Endothelial cell of umbilical vein (primary cell): ENCODE measurements around the gene HCRT. TPM values are rescaled to one million over a fixed set of nuclear protein-coding genes. Genes with fewer than 3 reads are reported as not detected.

Source experiments
- BruUV-seq: library from RNA; stranded (reverse); fragments of 400-500 nt; replicated peaks from 2 replicates; lab custom pipeline; 2021; lab: Mats Ljungman, UMichigan
- CTCF ChIA-PET: fragments of 300-600, 350-600 bp; sonication (Branson Sonifier 250); formaldehyde crosslinking; loops from one replicate; lab custom pipeline; 2021; ENCODE audit warnings: antibody characterized with exemption, inconsistent platforms; lab: Charles Lee
- POLR2A ChIA-PET: fragments of 300-600, 350-600 bp; sonication (Branson Sonifier 250); formaldehyde crosslinking; loops from one replicate; lab custom pipeline; 2021; ENCODE audit warnings: antibody characterized with exemption, inconsistent platforms; lab: Charles Lee
- DNase-seq: peaks from one replicate; pipeline ENCODE4 v3.0.0-alpha.2; 2011; ENCODE audit warnings: low read depth, low spot score
- FAIRE-seq: peaks from 2 replicates; lab custom pipeline; 2011; peaks lifted over from hg19 to GRCh38; lab: Jason Lieb, UNC
- H2AFZ ChIP-seq: 2 replicates; pipeline ENCODE4 v1.6.0; 2012; ENCODE audit warnings: low read depth, low read length, control low read depth, inconsistent platforms
- H3K27ac ChIP-seq: 2 replicates; pipeline ENCODE4 v1.5.1; 2011; ENCODE audit warnings: low read depth, mild to moderate bottlenecking, control low read depth, low read length, moderate library complexity; ENCODE audit not compliant: insufficient read depth
- H3K27me3 ChIP-seq, 2 experiments: 2 replicates each; pipeline versions ENCODE4 v1.6.0 to v1.6.1; 2011; ENCODE audit warnings: low read length in 2 of 2, mixed read lengths in 1 of 2; ENCODE audit not compliant: control insufficient read depth in 2 of 2, insufficient read depth in 2 of 2
- H3K36me3 ChIP-seq, 2 experiments: 2 replicates in 1 of 2; 3 replicates in 1 of 2; pipeline ENCODE4 v1.5.1; 2011; ENCODE audit warnings: low read length in 2 of 2, mild to moderate bottlenecking in 1 of 2, moderate library complexity in 1 of 2; ENCODE audit not compliant: control insufficient read depth in 2 of 2, insufficient read depth in 2 of 2; ENCODE audit errors: extremely low read depth in 1 of 2
- H3K4me1 ChIP-seq: 3 replicates; pipeline ENCODE4 v1.5.1; 2011; ENCODE audit warnings: mild to moderate bottlenecking, low read length; ENCODE audit not compliant: control insufficient read depth, insufficient read depth; ENCODE audit errors: extremely low read depth
- H3K4me2 ChIP-seq: 2 replicates; pipeline ENCODE4 v1.6.1; 2011; ENCODE audit warnings: low read length, control low read depth, mixed read lengths; ENCODE audit not compliant: insufficient read depth
- H3K4me3 ChIP-seq, 3 experiments: fragments of 200-600 bp in 1 of 3; sonication (generic), shearing (Covaris generic) in 1 of 3; replicated peaks in 1 of 3; 2 replicates each; pipeline ENCODE4 v1.5.1; 2011 to 2016; ENCODE audit warnings: control low read depth in 3 of 3, low read length in 3 of 3, mild to moderate bottlenecking in 2 of 3, inconsistent platforms in 1 of 3, low read depth in 1 of 3, moderate library complexity in 1 of 3; ENCODE audit not compliant: insufficient read depth in 1 of 3
- H3K79me2 ChIP-seq: 2 replicates; pipeline ENCODE4 v1.6.0; 2012; ENCODE audit warnings: low read length, inconsistent platforms; ENCODE audit not compliant: control insufficient read depth, insufficient read depth
- H3K9ac ChIP-seq: replicated peaks from 2 replicates; pipeline ENCODE3; 2011; ENCODE audit warnings: low read length, control low read depth; ENCODE audit not compliant: insufficient read depth; ENCODE audit errors: extremely low read depth
- H3K9me1 ChIP-seq: replicated peaks from 3 replicates; pipeline ENCODE4 v1.6.0; 2011; ENCODE audit warnings: mild to moderate bottlenecking, low read length; ENCODE audit not compliant: control insufficient read depth, insufficient read depth; ENCODE audit errors: extremely low read depth
- H3K9me3 ChIP-seq: replicated peaks from 2 replicates; pipeline ENCODE4 v1.5.1; 2012; ENCODE audit warnings: low read length, inconsistent platforms; ENCODE audit not compliant: control insufficient read depth, insufficient read depth
- H4K20me1 ChIP-seq: replicated peaks from 2 replicates; pipeline ENCODE3; 2011; ENCODE audit warnings: mild to moderate bottlenecking, low read length; ENCODE audit not compliant: control insufficient read depth, insufficient read depth; ENCODE audit errors: extremely low read depth
- CTCF ChIP-seq, 2 donors: IDR thresholded peaks; 1 replicate in 1 of 2; 2 replicates in 1 of 2; pipeline ENCODE4 v1.5.1; 2011; ENCODE audit warnings: low read length in 2 of 2, mild to moderate bottlenecking in 2 of 2, moderate library complexity in 2 of 2, control low read depth in 1 of 2, inconsistent platforms in 1 of 2, low read depth in 1 of 2; ENCODE audit not compliant: insufficient read depth in 1 of 2; ENCODE audit errors: extremely low read depth in 1 of 2
- EZH2 ChIP-seq: IDR thresholded peaks from 2 replicates; pipeline ENCODE4 v1.6.1; 2012; ENCODE audit warnings: borderline replicate concordance, low read depth, mild to moderate bottlenecking, moderate library complexity, low read length, inconsistent platforms; ENCODE audit not compliant: severe bottlenecking
- FOS ChIP-seq: IDR thresholded peaks from 2 replicates; pipeline ENCODE4 v1.6.1; 2011; ENCODE audit warnings: mild to moderate bottlenecking, low read length, moderate library complexity, borderline replicate concordance; ENCODE audit not compliant: insufficient read depth
- GATA2 ChIP-seq: IDR thresholded peaks from 2 replicates; pipeline ENCODE4 v1.7.0; 2011; ENCODE audit warnings: low read depth, mild to moderate bottlenecking, moderate library complexity, mixed read lengths, low read length; ENCODE audit not compliant: insufficient read length, insufficient read depth
- JUN ChIP-seq: IDR thresholded peaks from 2 replicates; pipeline ENCODE4 v1.6.1; 2011; ENCODE audit warnings: borderline replicate concordance, low read depth; ENCODE audit not compliant: insufficient read length, insufficient read depth
- MYC ChIP-seq: IDR thresholded peaks from one replicate; pipeline ENCODE4 v1.6.1; 2011; ENCODE audit warnings: mild to moderate bottlenecking, low read depth, low read length
- POLR2A ChIP-seq: IDR thresholded peaks from 2 replicates; pipeline ENCODE4 v1.6.1; 2012; ENCODE audit warnings: low read depth, mild to moderate bottlenecking, control low read depth, low read length
- POLR2AphosphoS5 ChIP-seq: IDR thresholded peaks from 2 replicates; pipeline ENCODE4 v1.6.1; 2012; ENCODE audit warnings: low read depth, mild to moderate bottlenecking, control low read depth, low read length, moderate library complexity; ENCODE audit not compliant: insufficient read depth
- dilution Hi-C: fragments of 300-500 bp; cut with MboI; formaldehyde crosslinking; loops from one replicate; pipeline ENCODE4 v1.15.0; 2019; ENCODE audit warnings: low sequenced_read_pairs; ENCODE audit not compliant: extremely low pct_ligation_motif_present
- intact Hi-C: fragments of 100-400 bp; cut with micrococcal nuclease; formaldehyde crosslinking; loops from one replicate; pipeline ENCODE4 v1.10.0; 2022
- polyA plus RNA-seq, 4 experiments: library from polyadenylated mRNA; depleted of rRNA in 3 of 4; stranded (reverse) in 3 of 4; unstranded in 1 of 4; fragments of >200 nt; gene quantifications; 2 replicates each; pipeline versions ENCODE4 v1.2.1 to v1.2.3, GENCODE V29; 2011 to 2012; ENCODE audit warnings: missing spikeins in 1 of 4
- total RNA-seq: library from RNA; stranded (reverse); gene quantifications from 2 replicates; pipeline ENCODE4 v1.2.3, GENCODE V29; 2021
- TF ChIP-seq, protein P1 (sequence below): IDR thresholded peaks from 2 replicates; pipeline ENCODE4 v1.6.1; 2011; ENCODE audit not compliant: insufficient read depth, insufficient read length

HCRT gene
- total and polyA plus RNA-seq, 2 donors (not counting 3 experiments of a cell fraction or from before 2014, with no cell fraction given) = not detected

DNA sequence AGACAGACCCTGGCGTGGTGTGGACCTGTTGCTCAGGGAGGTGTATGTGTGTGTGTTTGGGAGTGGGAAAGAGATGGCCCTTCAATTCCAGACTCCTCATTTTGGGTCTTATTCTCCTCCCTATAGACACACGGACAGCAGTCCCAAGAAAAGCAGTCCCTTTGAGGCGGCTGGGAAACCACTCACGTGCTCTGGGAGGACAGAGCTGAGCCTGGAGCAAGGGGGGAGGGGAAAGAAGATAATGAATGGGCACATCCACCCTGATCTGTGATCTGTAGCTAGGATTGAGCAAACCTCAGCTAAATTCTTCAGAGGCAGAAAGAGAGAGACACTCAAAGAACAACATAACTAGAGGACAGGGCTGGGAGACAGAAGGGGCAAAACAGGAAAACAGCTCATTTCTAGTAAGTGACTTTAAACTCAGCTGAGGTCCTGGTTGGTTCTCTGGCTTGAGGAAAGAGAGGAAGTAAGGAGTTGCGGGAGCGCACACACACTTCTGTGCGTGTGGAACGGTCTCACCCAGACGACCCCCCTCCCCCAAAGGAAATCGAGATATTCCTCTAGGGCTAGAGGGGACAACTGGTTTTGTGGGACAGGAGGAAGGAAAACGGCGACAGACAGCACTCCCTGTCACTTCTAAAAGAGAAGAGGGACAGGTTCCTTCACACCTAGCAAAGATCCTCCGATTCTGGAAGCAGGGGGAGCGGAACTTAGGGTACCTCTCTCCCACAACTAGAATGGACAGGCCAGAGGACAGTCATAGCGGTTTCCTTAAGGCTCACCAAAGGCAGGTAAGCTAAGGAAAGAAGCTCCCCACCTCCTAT lies 31.1 kb downstream of the HCRT start:
- Histone ChIP-seq H3K36me3 (peaks cover 0 to 6% of the 10 kb centered on the region in 2 experiments), H2AFZ (no peak overlapping the region), H3K9me1 (no peaks in the 10 kb centered on the region), H3K27me3 (no peaks in the 10 kb centered on the region), H3K27ac (peak overlapping the region; percentile 75), H3K4me2 (peak overlapping the region; percentile 76), H3K4me3 (peak overlapping the region; percentile 73 to 100 (median 90)), H3K79me2 (peaks cover 53% of the 10 kb centered on the region), H3K4me1 (peaks cover 13% of the 10 kb centered on the region), H3K9me3 (no peaks in the 10 kb centered on the region), H3K9ac (peak overlapping the region; percentile 93), H4K20me1 (peaks cover 4% of the 10 kb centered on the region)
- intact Hi-C loops (loop anchor here (1.0 kb wide), 1 partner anchor 22 kb away; no protein-coding TSS in a partner anchor), dilution Hi-C loops (no loop called here)
- DNase-seq (peak; percentile 73), FAIRE-seq (peak; percentile 88)
- TF ChIP-seq FOS (no peak), POLR2AphosphoS5 (no peak), POLR2A (peak; percentile 53)
- TSS peak; percentile 59 for BruUV-seq
- CTCF ChIA-PET = interaction anchor here (0.7 to 2.1 kb wide), 9 partner anchors 8 to 86 kb away, joined by 3 to 13 read pairs (median 5); no protein-coding TSS in a partner anchor
- POLR2A ChIA-PET = interaction anchor here (0.7 to 0.8 kb wide), 2 partner anchors 15 to 26 kb away, joined by 3 to 4 read pairs; partner anchors contain the start of gene KCNH4

DNA sequence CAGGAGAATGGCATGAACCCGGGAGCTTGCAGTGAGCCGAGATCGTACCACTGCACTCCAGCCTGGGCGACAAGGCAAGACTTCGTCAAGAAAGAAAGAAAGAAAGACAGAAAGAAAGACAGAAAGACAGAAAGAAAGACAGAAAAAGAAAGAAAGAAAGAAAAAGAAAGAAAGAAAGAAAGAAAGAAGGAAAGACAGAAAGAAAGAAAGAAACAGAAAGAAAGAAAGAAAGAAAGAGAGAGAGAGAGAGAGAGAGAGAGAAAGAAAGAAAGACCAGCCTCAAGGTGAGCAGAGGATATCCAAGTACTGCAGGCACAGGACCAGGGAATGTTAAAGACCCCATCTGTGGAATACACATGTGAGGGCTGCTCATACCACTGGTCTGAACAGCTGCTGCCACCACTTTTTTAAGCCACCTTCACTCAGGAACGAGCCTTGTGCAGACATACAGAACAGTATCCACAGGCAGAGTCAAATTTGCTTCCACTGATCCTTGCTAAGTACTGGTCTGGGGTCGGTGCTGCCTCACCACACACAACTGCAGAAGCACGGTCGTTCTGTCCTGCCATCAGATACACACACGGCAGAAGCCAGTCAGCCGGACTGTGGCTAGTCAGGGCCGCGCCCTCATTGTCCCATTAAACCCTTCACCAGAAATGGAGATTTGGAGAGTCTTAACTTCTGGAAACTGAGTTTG lies 38.2 kb downstream of the HCRT start:
- Histone ChIP-seq H3K4me3 (no peak overlapping the region), H3K9ac (no peak overlapping the region), H3K9me1 (no peaks in the 10 kb centered on the region), H3K36me3 (peaks cover 4 to 23% of the 10 kb centered on the region in 2 experiments), H3K4me2 (no peak overlapping the region), H3K79me2 (peaks cover 92% of the 10 kb centered on the region), H3K4me1 (no peaks in the 10 kb centered on the region), H2AFZ (no peak overlapping the region), H3K27ac (no peak overlapping the region), H3K9me3 (no peaks in the 10 kb centered on the region), H3K27me3 (no peaks in the 10 kb centered on the region), H4K20me1 (no peaks in the 10 kb centered on the region)
- ChIA-PET CTCF (interaction anchor here (0.7 kb wide), 1 partner anchor 34 kb away, joined by 3 read pairs; no protein-coding TSS in a partner anchor), POLR2A (no interaction called here)
- intact Hi-C loops (no loop called here), dilution Hi-C loops (no loop called here)
- TF ChIP-seq MYC (no peak), JUN (no peak), CTCF (IDR thresholded peaks at IDR 0.05; ENCODE audit: extremely low read depth in 1 of 2, insufficient read depth in 1 of 2, low read depth in 1 of 2, low read length in 2 of 2) (no peak), FOS (no peak), GATA2 (no peak), POLR2A (no peak), POLR2AphosphoS5 (no peak), EZH2 (no peak)
- TF ChIP-seq, protein P1, sequence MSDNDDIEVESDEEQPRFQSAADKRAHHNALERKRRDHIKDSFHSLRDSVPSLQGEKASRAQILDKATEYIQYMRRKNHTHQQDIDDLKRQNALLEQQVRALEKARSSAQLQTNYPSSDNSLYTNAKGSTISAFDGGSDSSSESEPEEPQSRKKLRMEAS = no peak
- DNase-seq (no peak), FAIRE-seq (no peak)
- BruUV-seq = no TSS peak
